Thyroid gland (tissue), 4 donors: ENCODE data around the gene BRIX1.

Experiments used
- POLR2A ChIP-seq, 2 donors: fragments of 450-650 bp; IDR thresholded peaks; one replicate each; pipeline ENCODE4 v1.6.1; 2017; ENCODE audit warnings: antibody characterized with exemption in 2 of 2, mild to moderate bottlenecking in 2 of 2, moderate library complexity in 1 of 2
- TF ChIP-seq, protein P1 (sequence below), 6 experiments: fragments of 200-600 bp in 3 of 6; fragments of 450-650 bp in 3 of 6; sonication (generic) in 3 of 6; IDR thresholded peaks; one replicate each; pipeline ENCODE4 v1.5.1; 2016 to 2019; ENCODE audit warnings: antibody characterized with exemption in 6 of 6, mild to moderate bottlenecking in 2 of 6, inconsistent platforms in 1 of 6, moderate library complexity in 1 of 6

DNA sequence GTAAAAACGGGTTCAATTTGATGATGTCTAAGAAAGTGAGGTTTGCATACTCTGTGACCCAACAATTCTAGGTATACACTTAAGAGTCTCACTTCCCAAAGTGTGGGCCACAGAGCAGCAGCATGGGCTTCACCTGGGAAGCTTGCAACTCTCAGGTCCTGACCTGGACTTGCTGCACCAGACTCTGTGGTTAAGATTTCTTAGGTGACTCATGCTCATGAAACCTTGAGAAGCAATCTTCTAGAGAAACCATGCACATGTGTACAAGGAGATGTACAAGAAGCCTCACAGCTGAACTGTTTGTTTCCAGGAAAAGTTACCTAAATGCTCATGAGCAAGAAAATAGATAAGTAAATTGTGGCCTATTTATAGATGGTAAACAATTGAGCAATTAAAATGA is 43.8 kb downstream of the BRIX1 start:
- no peak for TF ChIP-seq POLR2A (IDR thresholded peaks at IDR 0.05)
- TF ChIP-seq, protein P1, sequence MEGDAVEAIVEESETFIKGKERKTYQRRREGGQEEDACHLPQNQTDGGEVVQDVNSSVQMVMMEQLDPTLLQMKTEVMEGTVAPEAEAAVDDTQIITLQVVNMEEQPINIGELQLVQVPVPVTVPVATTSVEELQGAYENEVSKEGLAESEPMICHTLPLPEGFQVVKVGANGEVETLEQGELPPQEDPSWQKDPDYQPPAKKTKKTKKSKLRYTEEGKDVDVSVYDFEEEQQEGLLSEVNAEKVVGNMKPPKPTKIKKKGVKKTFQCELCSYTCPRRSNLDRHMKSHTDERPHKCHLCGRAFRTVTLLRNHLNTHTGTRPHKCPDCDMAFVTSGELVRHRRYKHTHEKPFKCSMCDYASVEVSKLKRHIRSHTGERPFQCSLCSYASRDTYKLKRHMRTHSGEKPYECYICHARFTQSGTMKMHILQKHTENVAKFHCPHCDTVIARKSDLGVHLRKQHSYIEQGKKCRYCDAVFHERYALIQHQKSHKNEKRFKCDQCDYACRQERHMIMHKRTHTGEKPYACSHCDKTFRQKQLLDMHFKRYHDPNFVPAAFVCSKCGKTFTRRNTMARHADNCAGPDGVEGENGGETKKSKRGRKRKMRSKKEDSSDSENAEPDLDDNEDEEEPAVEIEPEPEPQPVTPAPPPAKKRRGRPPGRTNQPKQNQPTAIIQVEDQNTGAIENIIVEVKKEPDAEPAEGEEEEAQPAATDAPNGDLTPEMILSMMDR (IDR thresholded peaks at IDR 0.05): no peak
